ENCODE data around the gene HAVCR2. TPM values are rescaled to one million over a fixed set of nuclear protein-coding genes. Genes with fewer than 3 reads are reported as not detected.

The HAVCR2 gene
- 10 to 100 TPM; 30.9 to 34.7 TPM for total RNA-seq

DNA sequence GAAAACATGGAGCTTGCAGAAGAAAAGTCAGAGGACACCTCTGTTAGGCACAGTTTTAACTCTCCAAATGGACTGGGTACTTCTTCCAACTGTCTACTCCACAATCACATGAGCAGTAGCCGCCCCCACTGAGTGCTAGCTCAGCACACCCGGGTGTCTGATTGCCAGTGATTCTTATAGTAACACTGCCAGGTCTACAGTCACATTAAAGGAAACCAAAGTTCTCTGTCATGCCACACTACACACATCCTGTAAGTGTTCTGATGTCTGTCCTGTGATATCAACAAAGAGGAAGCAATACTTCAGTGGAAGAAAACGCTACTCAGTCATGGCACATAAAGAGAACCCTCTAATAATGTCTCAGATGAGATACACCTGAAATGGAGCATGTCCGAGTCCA is at the start of gene HAVCR2:
HAVCR2 (minus strand) TSS at position 69 of the 400 bp plus-strand sequence; CDS start at position 8, 61 bp downstream.
- Mint-ChIP-seq H3K27ac (peak within 1 kb of the TSS; percentile 94), H3K36me3 (ENCODE audit: low read depth) (peaks cover 34% of the 10 kb centered on the region), H3K4me3 (peak within 1 kb of the TSS; percentile 83), H3K4me1 (peaks cover 76% of the 10 kb centered on the region), H3K27me3 (no peaks in the 10 kb centered on the region), H3K9me3 (no peaks in the 10 kb centered on the region)
- ChIA-PET CTCF (interaction anchor here (0.5 to 1.5 kb wide), 5 partner anchors 22 to 84 kb away, joined by 3 to 4 read pairs (median 3); no protein-coding TSS in a partner anchor), POLR2A (no interaction called here)
- peak; percentile 74 for DNase-seq

DNA sequence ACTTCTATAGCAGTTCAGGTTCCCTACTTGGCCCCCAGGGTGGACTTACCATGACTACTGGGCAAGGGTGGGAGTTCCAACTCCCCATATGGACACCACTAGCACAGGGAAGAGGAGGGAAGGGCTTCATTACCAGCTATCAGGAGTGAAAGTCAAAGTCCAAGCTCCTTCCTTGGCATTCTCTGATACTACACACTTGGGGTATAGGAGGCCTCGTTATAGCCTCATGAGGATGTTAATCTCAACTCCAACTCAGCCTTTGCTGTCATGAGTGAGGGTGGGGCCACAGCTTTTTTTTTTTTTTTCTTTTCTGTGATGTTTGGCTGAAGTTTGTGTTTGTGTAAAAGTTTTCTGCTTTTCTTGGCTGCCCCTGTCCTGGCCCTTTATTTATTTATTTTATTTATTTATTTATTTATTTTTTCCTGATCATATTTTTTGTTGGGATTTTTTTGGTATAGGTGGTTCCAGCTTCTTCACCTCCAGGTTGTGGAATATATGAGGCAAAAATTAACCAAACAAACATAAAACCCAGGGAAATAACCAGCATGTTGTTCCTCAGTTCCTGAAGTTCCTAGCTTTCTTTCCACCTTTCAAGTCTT is 48.5 kb upstream of the HAVCR2 start:
- Mint-ChIP-seq H3K9me3 (no peaks in the 10 kb centered on the region), H3K27me3 (no peaks in the 10 kb centered on the region), H3K4me3 (no peak overlapping the region), H3K36me3 (ENCODE audit: low read depth) (peaks cover 10% of the 10 kb centered on the region), H3K27ac (no peak overlapping the region), H3K4me1 (peaks cover 75% of the 10 kb centered on the region)
- POLR2A ChIA-PET, result interaction anchor here (0.6 kb wide), 2 partner anchors 9 to 16 kb away, joined by 4 read pairs; partner anchors contain the start of gene GARIN3
- DNase-seq, result no peak
- CTCF ChIA-PET, result interaction anchor here (0.7 to 2.8 kb wide), 9 partner anchors 8 to 108 kb away, joined by 3 to 10 read pairs (median 4); no protein-coding TSS in a partner anchor

DNA sequence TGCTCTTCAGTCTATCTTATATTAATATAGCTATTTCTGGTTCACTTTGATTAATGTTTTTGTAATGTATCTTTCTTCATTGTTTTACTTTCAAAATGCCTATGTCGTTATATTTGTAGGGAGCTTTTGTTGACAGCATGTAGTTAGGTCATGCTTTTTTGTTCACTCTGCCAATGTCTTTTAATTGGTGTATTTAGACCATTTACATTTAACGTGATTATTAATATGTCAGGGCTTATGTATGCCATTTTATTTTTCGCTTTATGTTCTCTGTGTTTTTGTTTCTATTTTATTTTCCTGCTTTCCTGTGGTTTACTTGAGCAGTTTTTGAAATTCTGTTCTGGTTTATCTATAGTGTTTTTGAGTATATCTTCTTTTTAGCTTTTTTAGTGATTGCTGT is 46.5 kb upstream of the HAVCR2 start:
- H3K27me3 Mint-ChIP-seq, result no peaks in the 10 kb centered on the region
- H3K4me1 Mint-ChIP-seq, result peaks cover 74% of the 10 kb centered on the region
- peaks cover 9% of the 10 kb centered on the region for H3K36me3 Mint-ChIP-seq (ENCODE audit: low read depth)
- CTCF ChIA-PET, result interaction anchor here (0.9 to 2.6 kb wide), 8 partner anchors 13 to 149 kb away, joined by 3 to 9 read pairs (median 4); partner anchors contain the start of gene MED7
- no peaks in the 10 kb centered on the region for H3K9me3 Mint-ChIP-seq
- no peak for DNase-seq
- peak overlapping the region; percentile 97 for H3K27ac Mint-ChIP-seq
- peak overlapping the region; percentile 81 for H3K4me3 Mint-ChIP-seq
- POLR2A ChIA-PET, result interaction anchor here (0.6 kb wide), 1 partner anchor 44 kb away, joined by 3 read pairs; no protein-coding TSS in a partner anchor

DNA sequence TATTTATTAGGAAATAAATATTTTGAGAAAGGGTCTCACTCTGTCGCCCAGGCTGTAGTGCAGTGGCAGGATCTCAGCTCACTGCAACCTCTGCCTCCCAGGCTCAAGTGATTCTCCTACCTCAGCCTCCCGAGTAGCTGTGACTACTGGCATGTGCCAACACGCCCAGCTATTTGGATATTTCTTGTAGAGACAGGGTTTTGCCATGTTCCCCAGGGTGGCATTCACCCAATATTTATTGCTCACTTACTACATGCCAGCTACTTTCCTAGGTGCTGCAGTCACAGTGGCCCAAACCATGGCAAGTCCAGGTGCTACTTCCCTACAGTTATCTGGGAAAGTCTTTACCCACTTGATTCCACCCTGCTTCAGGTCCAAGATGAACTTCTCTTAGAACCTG is 42.2 kb upstream of the HAVCR2 start:
- no peak for DNase-seq
- ChIA-PET POLR2A (interaction anchor here (0.6 kb wide), 1 partner anchor 16 kb away, joined by 6 read pairs; no protein-coding TSS in a partner anchor), CTCF (interaction anchor here (1.8 kb wide), 1 partner anchor 17 kb away, joined by 4 read pairs; no protein-coding TSS in a partner anchor)

DNA sequence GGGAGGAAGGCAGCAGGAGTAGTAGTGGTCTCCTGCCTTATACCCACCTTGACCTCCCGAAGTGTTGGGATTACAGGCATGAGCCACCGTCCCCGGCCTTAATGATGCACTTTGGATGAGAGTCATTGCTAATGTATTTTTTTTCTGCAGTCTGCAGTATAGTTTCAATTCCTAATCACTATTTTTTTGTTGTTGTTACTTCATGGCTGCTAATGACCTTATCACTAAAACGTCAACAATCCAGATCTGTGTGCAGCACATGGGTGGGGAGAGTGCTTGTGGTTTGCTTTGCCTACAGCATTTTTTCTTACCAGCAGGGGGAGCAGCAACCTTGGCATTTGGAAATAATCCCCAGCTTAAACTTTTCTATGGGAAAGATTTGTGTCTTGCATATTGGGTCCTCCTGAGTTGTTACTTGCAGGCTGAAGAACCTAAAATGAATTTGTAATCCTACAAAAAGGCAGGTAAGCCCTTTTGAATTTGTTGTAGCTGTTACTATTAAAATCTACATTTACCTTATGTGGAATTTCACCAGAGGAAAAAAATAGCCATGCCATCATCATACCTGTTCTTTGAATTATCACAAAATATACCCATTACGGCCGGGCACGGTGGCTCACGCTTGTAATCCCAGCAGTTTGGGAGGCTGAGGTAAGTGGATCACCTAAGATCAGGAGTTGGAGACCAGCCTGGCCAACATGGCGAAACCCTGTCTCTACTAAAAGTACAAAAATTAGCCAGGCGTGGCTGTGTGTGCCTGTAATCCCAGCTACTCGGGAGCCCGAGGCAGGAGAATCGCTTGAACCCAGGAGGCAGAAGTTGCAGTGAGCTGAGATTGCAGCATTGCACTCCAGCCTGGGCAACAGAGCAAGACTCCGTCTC is 40.1 kb upstream of the HAVCR2 start:
- CTCF ChIA-PET, result interaction anchor here (0.6 to 3.0 kb wide), 28 partner anchors 8 to 229 kb away, joined by 3 to 15 read pairs (median 6); no protein-coding TSS in a partner anchor
- Mint-ChIP-seq H3K36me3 (ENCODE audit: low read depth) (no peaks in the 10 kb centered on the region), H3K9me3 (no peaks in the 10 kb centered on the region), H3K4me1 (peaks cover 47% of the 10 kb centered on the region), H3K27ac (peak overlapping the region; percentile 79), H3K4me3 (no peak overlapping the region), H3K27me3 (no peaks in the 10 kb centered on the region)
- DNase-seq, result peak; percentile 91
- POLR2A ChIA-PET, result interaction anchor here (0.5 to 1.4 kb wide), 7 partner anchors 24 to 593 kb away, joined by 3 to 10 read pairs (median 3); no protein-coding TSS in a partner anchor

More for the DNA sequence above, 42.2 kb upstream of the HAVCR2 start:
- Mint-ChIP-seq H3K27ac (no peak overlapping the region), H3K27me3 (no peaks in the 10 kb centered on the region), H3K9me3 (no peaks in the 10 kb centered on the region), H3K4me1 (peaks cover 63% of the 10 kb centered on the region), H3K4me3 (no peak overlapping the region), H3K36me3 (ENCODE audit: low read depth) (no peaks in the 10 kb centered on the region)

DNA sequence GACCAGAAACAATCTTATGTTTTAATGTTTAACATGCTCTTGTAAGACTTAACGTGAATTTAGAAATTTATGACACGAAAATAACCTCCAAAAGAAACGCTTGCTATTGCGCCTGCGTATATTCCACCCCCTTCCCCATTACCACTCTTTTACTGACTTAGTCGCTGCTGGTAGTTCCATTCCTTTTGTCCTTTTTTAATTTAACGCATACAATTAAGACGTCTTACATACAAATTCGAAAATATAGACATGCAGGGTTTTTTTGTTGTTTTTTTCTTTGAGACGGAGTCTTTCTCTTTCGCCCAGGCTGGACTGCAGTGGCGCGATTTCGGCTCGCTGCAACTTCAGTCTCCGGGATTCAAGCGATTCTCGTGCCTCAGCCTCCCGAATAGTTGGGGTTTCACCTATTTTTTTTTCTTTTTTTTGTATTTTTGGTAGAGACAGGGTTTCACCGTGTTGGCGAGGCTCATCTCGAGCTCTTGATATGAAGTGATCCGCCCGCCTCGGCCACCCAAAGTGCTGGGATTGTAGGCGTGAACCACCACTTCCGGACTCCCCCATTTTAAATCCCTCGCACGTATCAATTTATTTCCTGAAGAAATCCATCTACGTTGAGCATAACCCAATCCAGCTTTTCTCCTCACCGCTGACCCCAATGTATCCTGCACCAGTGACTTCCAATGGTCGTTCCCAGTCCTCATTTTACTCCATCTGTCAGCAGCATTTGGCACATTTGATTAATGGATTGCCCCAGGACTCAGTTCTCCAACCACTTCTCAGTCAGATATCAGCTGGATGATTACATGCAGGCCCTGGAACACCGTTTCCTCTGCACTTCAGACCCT is 34.5 kb upstream of the HAVCR2 start:
- peaks cover 33% of the 10 kb centered on the region for H3K36me3 Mint-ChIP-seq (ENCODE audit: low read depth)
- ChIA-PET CTCF (interaction anchor here (0.8 to 3.7 kb wide), 11 partner anchors 10 to 600 kb away, joined by 3 to 29 read pairs (median 4); partner anchors contain the start of gene ITK), POLR2A (interaction anchor here (0.6 to 1.9 kb wide), 12 partner anchors 13 to 209 kb away, joined by 3 to 7 read pairs (median 4); partner anchors contain the start of gene ITK)
- no peaks in the 10 kb centered on the region for H3K27me3 Mint-ChIP-seq
- peaks cover 45% of the 10 kb centered on the region for H3K4me1 Mint-ChIP-seq
- peak; percentile 42 for DNase-seq
- peaks cover 5% of the 10 kb centered on the region for H3K9me3 Mint-ChIP-seq
- H3K4me3 Mint-ChIP-seq, result peak overlapping the region; percentile 82
- peak overlapping the region; percentile 98 for H3K27ac Mint-ChIP-seq

DNA sequence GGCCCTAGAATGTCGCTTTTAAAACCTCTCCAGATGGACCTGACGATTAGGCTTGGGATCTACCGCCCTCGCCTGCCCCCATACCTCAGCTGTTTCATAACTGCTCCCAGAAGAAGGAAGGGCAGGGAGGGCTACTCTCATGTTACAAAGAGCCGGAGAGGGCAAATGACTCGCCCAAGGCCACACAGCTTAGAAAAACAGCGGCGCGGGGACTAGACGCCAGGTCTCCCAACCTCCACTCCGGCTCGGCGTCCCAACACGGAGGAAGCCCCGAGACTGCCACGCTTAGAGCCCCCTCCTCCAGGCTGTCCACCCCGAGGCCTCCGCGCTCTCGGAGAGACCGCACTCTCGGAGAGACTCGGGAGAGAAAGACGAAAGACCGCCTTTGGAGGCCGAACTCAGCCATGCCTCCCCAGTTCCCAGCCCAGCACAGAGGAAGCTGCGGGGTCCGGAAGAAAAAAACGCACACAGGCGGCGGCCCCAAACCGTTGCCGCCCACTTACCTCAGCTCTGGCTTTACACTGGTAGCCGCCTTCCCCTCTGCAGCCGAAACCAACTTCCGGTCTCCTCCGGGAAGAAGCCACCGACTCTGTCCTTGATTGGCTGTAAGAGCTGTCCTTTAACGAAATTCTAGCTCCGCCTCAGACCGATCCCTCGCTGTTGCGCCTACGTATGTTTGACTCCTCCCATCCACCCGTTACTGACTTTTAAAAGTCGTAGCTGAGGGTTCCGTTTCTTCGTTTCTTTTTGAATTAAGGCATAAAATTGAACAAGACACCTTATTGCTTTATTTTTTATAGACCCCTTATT is 33.7 kb upstream of the HAVCR2 start, which contains the start of gene MED7:
MED7 (minus strand) TSS at position 549 of the 810 bp plus-strand sequence. CDS start 3,434 bp downstream, outside the sequence.
- H3K27me3 Mint-ChIP-seq, result no peaks in the 10 kb centered on the region
- POLR2A ChIA-PET, result interaction anchor here (0.6 to 1.9 kb wide), 11 partner anchors 14 to 208 kb away, joined by 3 to 7 read pairs (median 4); partner anchors contain the start of gene ITK
- H3K4me1 Mint-ChIP-seq, result peaks cover 40% of the 10 kb centered on the region
- peaks cover 41% of the 10 kb centered on the region for H3K36me3 Mint-ChIP-seq (ENCODE audit: low read depth)
- peak within 1 kb of the TSS; percentile 98 for H3K27ac Mint-ChIP-seq
- DNase-seq, result peak; percentile 98
- peaks cover 5% of the 10 kb centered on the region for H3K9me3 Mint-ChIP-seq
- CTCF ChIA-PET, result interaction anchor here (0.8 to 3.7 kb wide), 14 partner anchors 9 to 601 kb away, joined by 3 to 29 read pairs (median 4); partner anchors contain the start of gene ITK
- peak within 1 kb of the TSS; percentile 82 for H3K4me3 Mint-ChIP-seq

DNA sequence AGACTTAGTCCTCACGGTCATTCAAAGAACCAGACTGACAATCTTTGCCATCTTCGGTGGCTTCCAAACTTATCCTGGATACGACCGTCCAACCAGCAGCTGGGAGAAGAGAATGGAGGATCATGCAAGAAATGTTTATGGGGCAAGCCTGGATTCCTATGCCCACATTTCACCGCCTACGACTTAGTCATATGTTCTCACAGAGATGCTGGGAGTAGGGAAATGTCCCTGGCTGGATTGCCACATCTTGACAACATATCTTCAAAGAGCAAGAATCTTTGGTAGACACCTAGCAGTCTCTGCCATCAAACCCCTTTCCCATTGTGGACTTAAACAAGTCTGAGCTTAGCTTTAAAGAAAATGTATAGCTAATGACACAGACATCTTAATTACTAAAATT is 28.8 kb upstream of the HAVCR2 start:
- no peak for DNase-seq
- Mint-ChIP-seq H3K27ac (no peak overlapping the region), H3K9me3 (peaks cover 5% of the 10 kb centered on the region), H3K4me1 (peaks cover 42% of the 10 kb centered on the region), H3K36me3 (ENCODE audit: low read depth) (peaks cover 61% of the 10 kb centered on the region), H3K4me3 (no peak overlapping the region), H3K27me3 (no peaks in the 10 kb centered on the region)
- ChIA-PET POLR2A (no interaction called here), CTCF (interaction anchor here (0.6 to 1.8 kb wide), 4 partner anchors 10 to 82 kb away, joined by 3 to 5 read pairs (median 4); partner anchors contain the start of gene HAVCR2)

DNA sequence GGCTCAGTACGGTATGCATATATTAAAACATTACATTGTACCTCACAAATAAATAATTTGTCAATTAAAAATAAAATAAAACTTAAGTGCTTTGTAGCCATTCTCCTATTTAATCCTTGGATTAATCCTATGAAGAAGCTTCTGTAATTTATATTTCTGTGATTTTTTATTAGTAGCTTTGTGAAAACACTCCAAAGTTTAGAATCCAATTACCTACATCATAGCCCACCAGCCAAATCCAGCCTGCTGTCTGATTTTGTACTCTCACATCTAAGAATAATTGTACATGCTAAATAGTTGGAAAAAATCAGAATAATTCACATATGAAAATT is 23.4 kb upstream of the HAVCR2 start:
- Mint-ChIP-seq H3K27ac (no peak overlapping the region), H3K27me3 (no peaks in the 10 kb centered on the region), H3K36me3 (ENCODE audit: low read depth) (peaks cover 17% of the 10 kb centered on the region), H3K4me1 (peaks cover 39% of the 10 kb centered on the region), H3K9me3 (peaks cover 4% of the 10 kb centered on the region), H3K4me3 (no peak overlapping the region)
- no peak for DNase-seq
- ChIA-PET CTCF (interaction anchor here (0.6 to 4.3 kb wide), 17 partner anchors 10 to 584 kb away, joined by 3 to 29 read pairs (median 3); partner anchors contain the start of genes HAVCR2 and MED7), POLR2A (no interaction called here)

DNA sequence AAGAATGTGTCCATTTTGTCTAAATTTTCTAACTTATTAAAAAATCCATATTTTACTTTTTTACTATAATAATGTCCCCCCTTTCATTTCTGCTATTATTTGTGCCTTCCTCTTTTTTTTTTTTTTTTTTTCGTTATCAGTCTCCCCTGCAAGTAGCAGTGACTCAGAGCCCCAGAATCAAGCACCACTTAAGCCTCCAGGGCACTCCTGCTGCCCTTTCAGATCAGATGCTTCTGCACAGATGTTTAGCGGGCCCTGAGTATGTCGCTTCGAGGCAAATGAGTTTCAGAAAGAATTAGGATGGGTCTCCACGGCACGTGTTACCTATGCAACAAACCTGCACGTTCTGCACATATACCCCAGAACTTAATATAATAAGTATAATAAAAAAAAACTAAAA is 22.1 kb upstream of the HAVCR2 start:
- Mint-ChIP-seq H3K9me3 (peaks cover 6% of the 10 kb centered on the region), H3K4me3 (no peak overlapping the region), H3K36me3 (ENCODE audit: low read depth) (peaks cover 10% of the 10 kb centered on the region), H3K4me1 (peaks cover 37% of the 10 kb centered on the region), H3K27ac (no peak overlapping the region), H3K27me3 (no peaks in the 10 kb centered on the region)
- POLR2A ChIA-PET, result interaction anchor here (0.6 kb wide), 1 partner anchor 414 kb away, joined by 4 read pairs; no protein-coding TSS in a partner anchor
- DNase-seq, result no peak
- CTCF ChIA-PET, result interaction anchor here (0.6 to 4.3 kb wide), 9 partner anchors 8 to 473 kb away, joined by 3 to 19 read pairs (median 4); no protein-coding TSS in a partner anchor

DNA sequence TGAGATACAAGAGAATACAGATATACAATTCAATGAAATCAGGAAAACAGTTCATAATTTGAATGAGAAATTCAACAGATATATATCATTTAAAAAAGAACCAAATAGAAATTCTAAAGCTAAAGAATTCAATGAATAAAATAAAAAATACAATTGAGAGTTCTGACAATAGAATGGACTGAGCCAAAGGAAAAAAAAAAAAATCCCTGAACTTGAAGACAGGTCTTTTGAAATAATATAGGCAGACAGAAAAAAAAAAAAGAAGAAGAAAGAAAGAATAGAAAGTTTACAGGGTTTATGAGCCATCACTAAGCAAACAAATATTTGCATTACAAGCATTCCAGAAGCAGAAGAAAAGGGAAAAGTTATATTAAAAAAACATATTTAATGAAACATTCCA is 12.9 kb upstream of the HAVCR2 start:
- Mint-ChIP-seq H3K27ac (no peak overlapping the region), H3K4me3 (no peak overlapping the region), H3K36me3 (ENCODE audit: low read depth) (peaks cover 37% of the 10 kb centered on the region), H3K9me3 (peaks cover 27% of the 10 kb centered on the region), H3K4me1 (peaks cover 8% of the 10 kb centered on the region), H3K27me3 (no peaks in the 10 kb centered on the region)
- POLR2A ChIA-PET, result no interaction called here
- CTCF ChIA-PET, result interaction anchor here (0.6 to 0.9 kb wide), 3 partner anchors 12 to 299 kb away, joined by 3 read pairs; no protein-coding TSS in a partner anchor
- DNase-seq, result no peak
